Measurements from ENCODE around the gene RBBP9. TPM values are rescaled to one million over a fixed set of nuclear protein-coding genes. Genes with fewer than 3 reads are reported as not detected.

The RBBP9 gene
- total and polyA plus RNA-seq, 12 donors = 5.3 to 46.3 (median 27.0) TPM

DNA sequence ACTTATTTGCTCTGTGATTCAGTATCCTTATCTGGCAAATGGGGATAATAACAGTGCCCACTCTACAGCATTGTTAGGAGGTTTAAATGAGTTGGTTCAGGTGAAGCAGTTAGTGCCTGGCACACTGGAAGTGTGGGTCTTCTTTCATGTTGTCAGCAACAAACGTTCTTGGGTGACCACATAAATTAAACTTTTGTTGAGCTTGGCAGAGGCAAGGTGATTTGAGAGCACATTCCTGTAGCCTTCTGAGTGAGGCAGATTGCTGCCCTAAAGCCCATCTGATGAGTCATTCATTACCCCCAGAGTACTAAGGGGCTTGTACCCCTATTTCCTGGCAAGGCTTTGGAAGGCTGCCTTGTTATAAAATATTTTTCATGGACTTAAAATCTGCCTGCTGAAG lies 36.5 kb upstream of the RBBP9 start:
- TF ChIP-seq, protein P1, sequence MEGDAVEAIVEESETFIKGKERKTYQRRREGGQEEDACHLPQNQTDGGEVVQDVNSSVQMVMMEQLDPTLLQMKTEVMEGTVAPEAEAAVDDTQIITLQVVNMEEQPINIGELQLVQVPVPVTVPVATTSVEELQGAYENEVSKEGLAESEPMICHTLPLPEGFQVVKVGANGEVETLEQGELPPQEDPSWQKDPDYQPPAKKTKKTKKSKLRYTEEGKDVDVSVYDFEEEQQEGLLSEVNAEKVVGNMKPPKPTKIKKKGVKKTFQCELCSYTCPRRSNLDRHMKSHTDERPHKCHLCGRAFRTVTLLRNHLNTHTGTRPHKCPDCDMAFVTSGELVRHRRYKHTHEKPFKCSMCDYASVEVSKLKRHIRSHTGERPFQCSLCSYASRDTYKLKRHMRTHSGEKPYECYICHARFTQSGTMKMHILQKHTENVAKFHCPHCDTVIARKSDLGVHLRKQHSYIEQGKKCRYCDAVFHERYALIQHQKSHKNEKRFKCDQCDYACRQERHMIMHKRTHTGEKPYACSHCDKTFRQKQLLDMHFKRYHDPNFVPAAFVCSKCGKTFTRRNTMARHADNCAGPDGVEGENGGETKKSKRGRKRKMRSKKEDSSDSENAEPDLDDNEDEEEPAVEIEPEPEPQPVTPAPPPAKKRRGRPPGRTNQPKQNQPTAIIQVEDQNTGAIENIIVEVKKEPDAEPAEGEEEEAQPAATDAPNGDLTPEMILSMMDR (IDR thresholded peaks at IDR 0.05) = no peak
- no peak for TF ChIP-seq POLR2A (IDR thresholded peaks at IDR 0.05)
- H3K4me1 ChIP-seq (replicated peaks in 1 of 2) = no peaks in the 10 kb centered on the region
- intact Hi-C loops (cut with DNase I) = no loop called here
- no peak overlapping the region for H3K4me3 ChIP-seq
- no peaks in the 10 kb centered on the region for H3K9me3 ChIP-seq (replicated peaks in 1 of 3)
- no peaks in the 10 kb centered on the region for H3K27me3 ChIP-seq
- peaks cover 0 to 86% of the 10 kb centered on the region in 2 donors for H3K36me3 ChIP-seq (replicated peaks in 1 of 2)
- no peak overlapping the region for H3K27ac ChIP-seq
- WGBS, 4 donors = 30 to 53% (median 38%) methylated on average over 1 of the region's 1 CpG
- no peak for DNase-seq

DNA sequence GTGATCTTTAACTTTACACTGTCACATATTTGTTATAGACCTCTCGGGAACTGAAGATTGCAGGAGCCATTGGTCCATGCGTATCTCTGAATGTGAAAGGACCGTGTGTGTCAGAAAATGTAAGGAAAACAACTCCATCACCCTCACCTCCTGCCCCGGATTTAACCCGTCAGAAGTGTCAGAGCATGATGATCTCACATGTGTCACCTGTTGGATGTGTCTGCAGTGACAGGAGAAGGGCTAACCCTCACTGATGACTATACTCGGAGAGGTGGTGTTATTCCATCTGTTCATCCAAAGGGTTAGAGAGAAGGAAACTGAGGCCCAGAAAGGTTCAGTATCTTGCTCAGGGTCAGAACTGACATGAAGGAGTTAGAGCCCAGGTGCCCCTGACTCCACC lies 35.6 kb upstream of the RBBP9 start:
- H3K27ac ChIP-seq = no peak overlapping the region
- intact Hi-C loops (cut with DNase I) = no loop called here
- H3K27me3 ChIP-seq = no peaks in the 10 kb centered on the region
- TF ChIP-seq POLR2A (IDR thresholded peaks at IDR 0.05) = no peak
- TF ChIP-seq, protein P1 (IDR thresholded peaks at IDR 0.05) = no peak
- H3K9me3 ChIP-seq (replicated peaks in 1 of 3) = no peaks in the 10 kb centered on the region
- 85 to 94% (median 89%) methylated on average over 6 of the region's 6 CpGs for WGBS, 4 donors
- no peaks in the 10 kb centered on the region for H3K4me1 ChIP-seq (replicated peaks in 1 of 2)
- no peak for DNase-seq
- H3K36me3 ChIP-seq (replicated peaks in 1 of 2) = peaks cover 0 to 90% of the 10 kb centered on the region in 2 donors
- H3K4me3 ChIP-seq = no peak overlapping the region

DNA sequence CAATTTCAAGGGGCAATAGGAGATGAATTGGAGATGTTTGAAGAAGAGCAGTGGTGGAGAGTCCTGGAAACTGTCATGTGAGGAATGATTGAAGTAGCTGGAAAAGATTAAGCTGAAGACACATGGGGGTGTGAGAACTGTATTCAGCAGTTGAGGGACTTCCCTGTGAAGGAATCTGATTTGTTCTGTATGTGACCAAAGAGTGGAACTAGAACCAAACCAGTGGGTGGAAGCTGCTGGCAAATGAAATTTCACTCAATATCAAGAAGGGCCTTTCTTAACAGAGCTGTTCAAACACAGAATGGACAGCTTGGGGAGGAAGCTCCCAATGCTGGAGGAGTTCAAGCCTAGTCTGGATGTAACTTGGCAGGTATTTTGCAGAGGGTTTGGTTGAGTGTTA lies 32.0 kb upstream of the RBBP9 start:
- Histone ChIP-seq H3K9me3 (replicated peaks in 1 of 3) (no peaks in the 10 kb centered on the region), H3K27me3 (no peaks in the 10 kb centered on the region), H3K27ac (no peak overlapping the region), H3K4me3 (no peak overlapping the region), H3K4me1 (replicated peaks in 1 of 2) (no peaks in the 10 kb centered on the region), H3K36me3 (replicated peaks in 1 of 2) (peaks cover 0 to 96% of the 10 kb centered on the region in 2 donors)
- TF ChIP-seq, protein P1 (IDR thresholded peaks at IDR 0.05) = no peak
- TF ChIP-seq POLR2A (IDR thresholded peaks at IDR 0.05) = no peak
- intact Hi-C loops (cut with DNase I) = no loop called here
- no peak for DNase-seq

DNA sequence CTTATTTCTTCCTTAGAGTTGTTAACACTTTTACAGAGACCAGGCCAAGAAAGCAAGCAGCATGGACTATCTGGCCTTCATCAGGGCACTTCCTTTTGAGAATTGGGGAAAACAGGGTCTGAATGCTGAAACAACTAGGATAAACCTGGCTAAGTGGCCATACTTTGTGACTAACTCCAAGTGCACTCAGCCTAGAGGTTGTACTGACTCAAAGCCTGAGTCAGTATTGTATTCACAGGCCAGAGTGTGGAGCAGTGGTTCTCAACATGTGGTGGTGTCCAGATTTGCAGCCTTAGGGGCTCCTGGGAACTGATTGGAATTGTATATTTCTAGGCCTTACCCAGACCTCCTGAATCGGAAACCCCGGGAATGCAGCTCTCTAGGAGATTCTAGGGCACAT lies 30.8 kb upstream of the RBBP9 start:
- H3K36me3 ChIP-seq (replicated peaks in 1 of 2) = peaks cover 0 to 84% of the 10 kb centered on the region in 2 donors
- TF ChIP-seq POLR2A (IDR thresholded peaks at IDR 0.05) = no peak
- TF ChIP-seq, protein P1 (IDR thresholded peaks at IDR 0.05) = no peak

More for the DNA sequence above, 30.8 kb upstream of the RBBP9 start:
- WGBS, 4 donors = 93 to 99% (median 94%) methylated on average over 2 of the region's 2 CpGs
- intact Hi-C loops (cut with DNase I) = no loop called here
- DNase-seq = no peak
- no peak overlapping the region for H3K27ac ChIP-seq
- H3K9me3 ChIP-seq (replicated peaks in 1 of 3) = no peaks in the 10 kb centered on the region
- no peak overlapping the region for H3K4me3 ChIP-seq
- no peaks in the 10 kb centered on the region for H3K4me1 ChIP-seq (replicated peaks in 1 of 2)
- H3K27me3 ChIP-seq = no peaks in the 10 kb centered on the region

Measured in adrenal gland (tissue), 12 donors.